Middle frontal gyrus (tissue), 1 donor: ENCODE data around the gene REPS2.

ENCODE experiments used
- DNase-seq: peaks from one replicate; pipeline ENCODE4 v3.0.0-alpha.2; 2015; ENCODE audit warnings: low spot score; ENCODE audit errors: extremely low spot score

The REPS2 gene

GRCh38 chrX:17000751-17001150 is 54.3 kb downstream of the REPS2 start:
- DNase-seq = no peak

GRCh38 chrX:17005712-17006368 is 59.4 kb downstream of the REPS2 start:
- no peak for DNase-seq

- DNase-seq = no peak
These were observed 60.8 kb downstream of the REPS2 start for GRCh38 chrX:17007134-17007768.

- DNase-seq = no peak
These were observed 63.6 kb downstream of the REPS2 start for GRCh38 chrX:17009856-17010625.

DNA sequence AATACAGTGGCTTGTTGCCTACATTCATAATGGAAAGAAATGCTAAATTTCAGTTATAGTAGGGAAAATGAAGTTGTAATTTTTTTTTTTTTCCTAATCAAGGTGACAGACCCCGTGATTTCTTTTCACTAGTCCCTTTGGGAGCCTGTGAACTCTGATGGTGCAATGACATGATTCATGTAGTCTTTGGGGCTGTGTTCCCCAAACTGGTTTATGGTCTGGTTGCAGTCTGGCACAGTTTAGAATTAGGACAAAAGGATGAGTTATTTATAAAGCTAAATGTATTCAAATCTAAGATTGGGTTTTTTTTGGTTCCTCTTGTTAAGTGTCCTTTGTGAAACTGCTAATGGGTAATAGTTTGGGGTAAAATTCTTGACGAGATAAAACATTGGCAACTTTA is 66.0 kb downstream of the REPS2 start:
- DNase-seq = no peak

DNA sequence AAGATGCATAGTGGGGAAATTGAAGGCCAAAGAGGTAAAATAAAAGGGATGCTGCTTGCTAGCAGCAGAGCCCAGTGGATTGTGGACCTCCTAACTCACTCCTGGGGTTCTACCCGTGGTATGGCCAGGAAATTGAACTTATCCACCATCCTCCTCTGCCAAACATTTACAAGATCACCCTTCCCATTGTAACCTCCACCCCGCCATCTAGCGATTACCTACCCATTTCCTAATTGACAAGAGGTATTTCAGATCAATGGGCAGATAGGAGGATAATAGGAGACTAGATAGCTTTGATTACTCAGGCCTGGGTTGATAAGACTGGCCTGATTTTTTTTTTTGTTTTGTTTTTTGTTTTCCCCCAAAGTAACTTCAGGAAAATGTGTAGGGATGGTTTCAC is 67.8 kb downstream of the REPS2 start:
- DNase-seq = no peak

DNA sequence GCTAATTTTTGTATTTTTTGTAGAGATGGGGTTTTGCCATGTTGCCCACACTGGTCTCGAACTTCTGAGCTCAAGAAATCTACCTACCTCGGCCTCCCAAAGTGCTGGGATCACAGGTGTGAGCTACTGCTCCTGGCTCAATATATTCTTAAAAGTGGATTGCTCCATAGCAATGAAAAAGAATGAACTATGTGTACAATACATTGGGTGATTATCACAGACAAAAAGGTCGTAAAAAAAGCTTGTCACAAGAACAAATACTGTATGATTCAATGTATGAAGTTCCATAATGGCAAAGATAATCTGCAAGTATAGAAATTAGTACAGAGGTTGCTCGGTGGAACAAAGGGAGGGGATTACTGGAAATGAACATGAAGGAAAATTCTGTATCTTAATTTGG is 70.7 kb downstream of the REPS2 start:
- no peak for DNase-seq

DNA sequence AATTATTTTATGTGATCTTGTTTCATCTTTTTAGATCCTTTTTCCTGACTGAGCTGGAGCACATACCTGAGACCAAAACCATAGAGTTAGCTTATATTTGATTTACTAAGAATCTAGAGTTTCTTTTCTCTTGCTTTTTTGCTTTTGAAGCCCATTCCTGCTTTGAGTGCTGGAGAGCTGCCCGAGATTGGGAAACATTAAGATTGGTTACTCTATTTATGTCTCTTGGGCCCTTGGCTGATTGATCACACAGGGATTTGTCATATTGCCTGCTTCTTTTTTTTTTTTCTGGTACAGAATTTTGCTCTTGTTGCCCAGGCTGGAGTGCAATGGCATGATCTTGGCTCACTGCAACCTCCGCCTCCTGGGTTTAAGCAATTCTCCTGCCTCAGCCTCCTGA is 73.9 kb downstream of the REPS2 start:
- DNase-seq = no peak

DNA sequence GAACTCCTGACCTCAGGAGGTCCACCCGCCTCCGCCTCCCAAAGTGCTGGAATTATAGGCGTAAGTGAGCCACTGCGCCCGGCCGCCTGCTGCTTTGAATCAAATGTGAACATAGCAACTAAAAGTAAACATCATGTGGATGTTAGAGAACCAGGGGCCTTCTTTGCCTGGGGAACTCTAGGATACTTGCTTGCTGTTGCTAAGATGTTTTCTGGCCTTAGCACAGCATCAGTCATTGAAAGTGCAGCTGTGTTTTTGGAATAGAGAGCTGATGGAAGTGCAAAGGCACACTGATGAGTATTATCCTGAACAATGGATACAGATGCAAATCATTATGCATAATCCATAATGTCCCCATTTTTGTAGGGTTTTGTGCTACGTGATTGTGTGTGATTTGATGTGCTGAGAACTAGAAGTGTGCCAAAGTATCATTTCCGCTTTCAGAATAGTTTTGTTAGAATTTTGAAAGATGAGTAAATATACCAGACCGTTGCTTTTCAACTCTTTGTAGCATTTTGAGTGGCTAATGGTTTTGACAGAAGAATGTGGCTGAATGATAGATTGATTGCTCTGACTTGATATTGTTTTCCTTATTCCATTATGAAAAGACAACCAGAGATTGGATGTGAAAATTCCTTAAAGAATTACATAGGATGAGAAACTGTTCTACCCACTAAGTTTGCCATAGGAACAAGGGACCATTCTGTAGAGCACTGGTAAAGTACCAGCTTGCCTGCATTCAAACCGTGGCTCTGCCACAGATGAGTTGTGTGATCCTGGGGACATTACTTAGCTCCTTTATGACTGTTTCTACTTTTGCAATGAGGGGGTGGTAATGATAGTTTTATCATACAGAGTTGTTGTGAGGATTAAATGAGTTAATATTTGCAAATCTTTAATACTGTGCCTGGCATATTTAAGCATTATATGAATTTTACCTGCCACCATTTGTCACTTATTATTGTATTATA is 74.7 kb downstream of the REPS2 start:
- DNase-seq = no peak

GRCh38 chrX:17021851-17022604 is 75.6 kb downstream of the REPS2 start:
- no peak for DNase-seq

- no peak for DNase-seq
These were observed 77.2 kb downstream of the REPS2 start for GRCh38 chrX:17023661-17024060.

DNA sequence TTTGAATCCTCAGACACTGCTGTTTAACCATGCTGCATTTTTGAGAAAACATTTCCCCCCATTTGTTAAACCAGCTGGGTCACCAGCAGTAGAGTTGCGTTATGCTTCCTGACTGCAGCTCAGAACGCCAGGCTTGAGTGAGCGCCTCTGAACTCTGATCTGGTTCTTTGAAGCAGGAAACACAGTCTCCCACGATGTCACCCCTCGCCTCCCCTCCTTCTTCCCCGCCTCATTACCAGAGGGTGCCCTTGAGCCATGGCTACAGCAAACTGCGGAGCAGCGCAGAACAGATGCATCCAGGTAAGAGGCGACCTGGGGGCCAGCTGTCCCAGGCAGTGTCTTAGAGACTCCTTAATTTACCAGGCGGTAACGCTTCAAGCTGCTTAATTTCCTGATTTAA is 78.4 kb downstream of the REPS2 start:
- DNase-seq = no peak

DNA sequence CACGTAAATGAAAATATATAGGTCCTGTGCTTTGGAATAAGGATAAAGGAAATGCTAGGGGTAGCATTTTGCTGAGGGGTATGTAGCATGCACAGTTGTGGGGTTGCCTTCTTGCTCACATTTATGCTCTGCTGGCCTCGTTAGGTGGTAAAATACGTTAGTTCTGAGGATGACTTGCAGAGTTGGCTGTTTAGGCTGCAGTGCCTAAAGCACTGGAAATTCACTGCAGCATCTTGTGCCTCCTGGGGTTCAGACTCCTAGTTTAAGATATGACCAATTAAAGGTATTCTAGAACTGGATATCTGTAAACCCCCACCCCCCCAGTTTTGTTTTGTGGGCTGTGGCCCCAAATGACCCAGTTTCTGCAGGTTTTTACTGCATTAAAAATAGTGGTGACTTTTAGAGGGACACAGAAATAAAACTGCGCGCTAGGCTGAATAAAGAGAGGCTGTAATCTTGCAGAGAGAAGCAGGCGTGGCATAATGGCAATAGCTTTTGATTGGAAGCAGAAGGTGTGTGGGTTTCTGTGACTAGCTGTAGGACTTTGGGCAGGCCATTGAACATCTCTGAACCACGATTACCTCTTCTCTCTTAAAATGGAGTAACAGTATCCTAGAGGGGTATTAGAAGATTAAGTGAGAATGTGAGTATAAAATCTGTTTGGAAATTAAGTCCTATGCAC is 79.3 kb downstream of the REPS2 start:
- no peak for DNase-seq

GRCh38 chrX:17027931-17028330 is 81.5 kb downstream of the REPS2 start:
- no peak for DNase-seq

DNA sequence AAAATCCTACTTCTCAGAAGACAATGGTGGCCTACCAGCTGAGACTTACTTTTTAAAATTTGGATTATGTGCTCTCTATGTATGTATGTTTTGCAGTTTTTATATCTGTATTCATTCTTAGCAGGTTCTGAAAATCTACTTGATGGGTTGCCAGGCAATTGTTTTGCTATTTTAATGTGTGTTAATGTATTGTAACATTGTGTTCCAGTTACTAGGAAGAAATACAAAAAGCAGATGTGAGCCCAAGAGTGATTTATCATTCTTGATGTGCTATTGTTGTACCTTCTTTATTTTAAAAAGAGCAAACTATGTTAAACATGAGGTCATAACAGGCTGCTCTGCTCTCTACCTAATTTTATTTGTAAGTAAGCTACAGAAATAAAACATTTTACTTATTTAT is 81.9 kb downstream of the REPS2 start:
- DNase-seq = no peak

DNA sequence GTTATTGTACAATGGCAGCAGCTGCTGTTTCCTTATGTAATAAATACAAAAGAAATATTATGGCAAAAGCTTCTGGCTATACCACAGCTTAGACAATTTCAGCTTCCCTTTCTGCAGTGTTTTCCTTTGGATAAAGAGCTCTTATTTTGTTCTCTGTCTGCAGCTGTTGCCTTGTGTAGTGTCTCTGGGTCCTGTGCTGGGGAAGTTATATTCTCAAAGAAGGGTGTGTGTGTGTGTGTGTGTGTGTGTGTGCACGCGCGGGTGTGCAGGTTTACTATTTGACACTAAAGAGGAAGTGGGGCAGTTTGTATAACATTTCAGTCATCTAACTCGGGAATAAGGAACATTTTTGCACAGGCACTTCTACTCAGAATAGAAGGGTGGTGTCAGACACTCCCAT is 83.6 kb downstream of the REPS2 start:
- no peak for DNase-seq

DNA sequence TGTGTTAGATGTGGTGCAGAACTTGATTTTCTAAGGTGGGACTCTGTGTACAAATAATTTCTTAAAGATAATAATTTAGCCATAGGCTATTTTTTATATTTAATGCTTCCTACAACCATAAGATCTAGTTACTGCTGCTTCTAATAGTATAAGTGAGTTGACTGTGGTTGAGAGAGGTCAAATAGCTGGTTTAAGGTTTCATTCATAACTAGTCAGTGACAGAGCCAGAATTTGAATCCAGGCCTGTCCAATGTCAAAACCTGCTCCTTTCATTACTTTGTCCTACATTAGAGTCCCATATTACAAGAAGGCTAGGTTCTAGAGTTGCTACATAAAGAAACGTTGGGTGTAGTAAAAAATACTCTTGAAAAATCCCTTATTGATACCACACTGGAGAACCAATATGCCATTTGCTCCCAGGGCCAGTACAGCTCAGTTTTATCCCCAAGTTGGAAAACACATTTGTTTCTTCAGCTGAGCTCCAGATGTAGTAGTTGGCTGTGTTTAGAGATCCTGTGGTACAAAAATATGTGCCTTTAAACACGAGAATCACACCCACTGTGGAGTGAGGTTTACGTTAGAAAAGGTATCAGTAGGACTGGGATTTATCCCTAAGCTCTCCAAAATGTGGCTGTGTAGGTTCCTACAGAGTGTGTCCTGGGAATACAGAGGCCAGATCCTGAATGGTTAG is 84.3 kb downstream of the REPS2 start:
- DNase-seq = no peak

DNA sequence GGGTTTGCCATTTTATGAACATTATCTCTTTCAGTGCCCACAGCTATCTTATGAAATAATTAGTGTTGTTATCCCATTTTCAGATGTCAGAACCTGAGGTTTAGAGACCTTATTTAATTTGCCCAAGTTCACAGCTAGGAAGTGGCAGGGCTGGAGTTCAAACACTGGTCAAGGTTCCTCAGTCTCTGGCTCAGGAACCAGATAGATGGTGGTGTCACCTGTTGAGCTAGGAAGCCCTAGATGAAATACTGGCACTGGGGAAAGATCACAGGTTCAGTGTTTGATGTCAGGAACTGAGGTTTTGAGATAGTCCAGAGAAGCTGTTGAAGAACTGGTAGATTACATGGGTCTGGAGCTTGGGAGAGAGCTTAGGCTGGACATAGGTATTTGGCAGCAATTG is 85.4 kb downstream of the REPS2 start:
- DNase-seq = no peak

DNA sequence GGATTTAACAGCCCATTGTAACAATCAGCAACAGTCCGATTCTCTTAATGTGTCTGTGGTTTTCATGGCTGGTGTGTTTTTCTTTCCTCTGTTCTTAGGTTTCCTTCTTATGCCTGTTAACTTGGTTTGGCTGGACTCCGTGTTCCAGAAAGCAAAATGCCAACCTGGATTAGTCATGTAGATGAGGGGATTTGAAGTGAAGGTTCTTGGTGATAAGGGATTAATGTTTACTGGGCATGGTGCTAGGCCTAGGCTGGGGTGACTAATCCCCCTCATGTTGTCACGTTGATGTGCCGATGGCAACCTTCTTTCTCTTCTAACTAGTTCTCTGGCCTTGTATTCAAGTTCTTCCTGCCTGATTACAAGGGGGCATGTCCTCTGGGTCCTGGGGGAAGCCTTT is 85.9 kb downstream of the REPS2 start:
- no peak for DNase-seq

- DNase-seq = no peak
These were observed 86.8 kb downstream of the REPS2 start for GRCh38 chrX:17033225-17033624.
